GM18505 (cell line): ENCODE results near the gene BAG1.

Source experiments
- ATAC-seq: cut with Tn5 transposase; IDR thresholded peaks from one replicate; pipeline ENCODE4 v1.9.1; 2021; ENCODE audit not compliant: unreplicated experiment
- POLR2A ChIP-seq: IDR thresholded peaks from 4 replicates; pipeline ENCODE4 v1.6.1; 2011; ENCODE audit warnings: borderline replicate concordance; ENCODE audit not compliant: insufficient read depth, insufficient read length; ENCODE audit errors: extremely low read depth

BAG1 gene

GRCh38 chr9:33246269-33246860 is 18.1 kb downstream of the BAG1 start:
- no peak for TF ChIP-seq POLR2A
- ATAC-seq, result no peak

GRCh38 chr9:33245341-33245740 is 19.2 kb downstream of the BAG1 start:
- TF ChIP-seq POLR2A, result no peak
- ATAC-seq, result no peak

GRCh38 chr9:33244137-33244784 is 20.2 kb downstream of the BAG1 start:
- TF ChIP-seq POLR2A, result no peak
- ATAC-seq, result no peak

- no peak for ATAC-seq
- TF ChIP-seq POLR2A, result no peak
Measured at GRCh38 chr9:33242609-33243134, 21.8 kb downstream of the BAG1 start.

GRCh38 chr9:33241298-33241697 is 23.2 kb downstream of the BAG1 start:
- TF ChIP-seq POLR2A, result no peak
- ATAC-seq, result no peak

- TF ChIP-seq POLR2A, result no peak
- no peak for ATAC-seq
Measured at GRCh38 chr9:33239921-33240320, 24.6 kb downstream of the BAG1 start, which contains the start of gene SPINK4. Gene SPINK4, plus strand, starts transcription at chr9:33240167. Its CDS starts 42 bp downstream, at chr9:33240209.

GRCh38 chr9:33236571-33236970 is 27.9 kb downstream of the BAG1 start:
- no peak for ATAC-seq
- no peak for TF ChIP-seq POLR2A

GRCh38 chr9:33234511-33235467 is 29.7 kb downstream of the BAG1 start:
- no peak for ATAC-seq
- no peak for TF ChIP-seq POLR2A

GRCh38 chr9:33233626-33234342 is 30.7 kb downstream of the BAG1 start:
- no peak for ATAC-seq
- TF ChIP-seq POLR2A, result no peak

GRCh38 chr9:33232815-33233214 is 31.7 kb downstream of the BAG1 start:
- no peak for TF ChIP-seq POLR2A
- ATAC-seq, result no peak

GRCh38 chr9:33231623-33231942 is 32.9 kb downstream of the BAG1 start:
- no peak for TF ChIP-seq POLR2A
- no peak for ATAC-seq

GRCh38 chr9:33230756-33231622 is 33.5 kb downstream of the BAG1 start:
- no peak for TF ChIP-seq POLR2A

More at GRCh38 chr9:33230756-33231622, 33.5 kb downstream of the BAG1 start:
- no peak for ATAC-seq
